ENCODE measurements around the gene IFNB1. TPM values are rescaled to one million over a fixed set of nuclear protein-coding genes. Genes with fewer than 3 reads are reported as not detected.

IFNB1 gene
- total RNA-seq, 4 donors from 2014 or later: not detected

DNA sequence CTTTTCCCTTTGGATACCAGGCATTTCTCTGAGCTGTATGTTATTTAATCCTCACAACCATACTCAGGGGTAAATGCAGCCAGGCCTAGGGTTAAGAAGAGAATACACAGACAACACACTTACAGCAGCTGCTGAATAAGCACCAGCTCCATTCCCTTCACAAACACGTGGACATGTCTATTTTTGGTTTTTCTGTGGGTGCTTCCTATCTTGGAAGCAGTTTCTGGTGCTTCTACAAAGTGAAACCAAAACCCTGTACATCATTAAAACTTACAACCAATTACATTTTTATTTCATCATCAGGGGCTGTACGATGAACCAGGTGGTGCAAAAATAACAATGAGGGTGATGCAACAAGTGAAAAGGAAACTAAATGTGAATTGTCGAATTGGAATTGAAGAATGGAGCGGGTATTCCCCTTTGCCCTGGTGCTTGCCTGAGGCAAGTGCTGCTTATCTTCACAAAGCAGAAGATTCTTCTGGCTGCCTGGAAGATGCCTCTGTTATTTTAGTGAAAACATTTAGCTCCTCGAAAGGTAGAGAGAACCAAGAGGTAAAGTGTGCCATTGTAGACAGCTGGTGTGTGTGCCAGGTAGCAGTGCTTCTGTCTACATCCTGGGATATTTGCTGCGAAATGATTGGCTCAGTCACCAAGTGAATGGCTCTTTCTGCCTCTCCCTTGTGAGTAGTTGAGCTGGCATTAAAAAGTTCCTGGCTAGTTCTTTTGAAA lies 18.6 kb upstream of the IFNB1 start:
- peak overlapping the region; percentile 29 to 34 for H3K4me3 ChIP-seq
- peak; percentile 68 for ATAC-seq
- TF ChIP-seq POLR2A (IDR thresholded peaks at IDR 0.05) (no peak), POLR2AphosphoS5 (IDR thresholded peaks at IDR 0.05) (peak; percentile 34), EP300 (IDR thresholded peaks at IDR 0.05) (no peak)
- TF ChIP-seq, protein P1, sequence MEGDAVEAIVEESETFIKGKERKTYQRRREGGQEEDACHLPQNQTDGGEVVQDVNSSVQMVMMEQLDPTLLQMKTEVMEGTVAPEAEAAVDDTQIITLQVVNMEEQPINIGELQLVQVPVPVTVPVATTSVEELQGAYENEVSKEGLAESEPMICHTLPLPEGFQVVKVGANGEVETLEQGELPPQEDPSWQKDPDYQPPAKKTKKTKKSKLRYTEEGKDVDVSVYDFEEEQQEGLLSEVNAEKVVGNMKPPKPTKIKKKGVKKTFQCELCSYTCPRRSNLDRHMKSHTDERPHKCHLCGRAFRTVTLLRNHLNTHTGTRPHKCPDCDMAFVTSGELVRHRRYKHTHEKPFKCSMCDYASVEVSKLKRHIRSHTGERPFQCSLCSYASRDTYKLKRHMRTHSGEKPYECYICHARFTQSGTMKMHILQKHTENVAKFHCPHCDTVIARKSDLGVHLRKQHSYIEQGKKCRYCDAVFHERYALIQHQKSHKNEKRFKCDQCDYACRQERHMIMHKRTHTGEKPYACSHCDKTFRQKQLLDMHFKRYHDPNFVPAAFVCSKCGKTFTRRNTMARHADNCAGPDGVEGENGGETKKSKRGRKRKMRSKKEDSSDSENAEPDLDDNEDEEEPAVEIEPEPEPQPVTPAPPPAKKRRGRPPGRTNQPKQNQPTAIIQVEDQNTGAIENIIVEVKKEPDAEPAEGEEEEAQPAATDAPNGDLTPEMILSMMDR (IDR thresholded peaks at IDR 0.05): peak in 1 of 4 experiments; percentile 17
- H3K9me3 ChIP-seq: no peaks in the 10 kb centered on the region
- H3K27ac ChIP-seq: peak overlapping the region; percentile 65 to 73 (median 72)
- no peaks in the 10 kb centered on the region for H3K27me3 ChIP-seq
- no peaks in the 10 kb centered on the region for H3K36me3 ChIP-seq
- 28 to 38% methylated on average over 6 of the region's 6 CpGs for WGBS, 2 donors (ENCODE audit: low coverage in 1 of 2)
- H3K4me1 ChIP-seq: peaks cover 9 to 19% (median 10%) of the 10 kb centered on the region in 3 donors

DNA sequence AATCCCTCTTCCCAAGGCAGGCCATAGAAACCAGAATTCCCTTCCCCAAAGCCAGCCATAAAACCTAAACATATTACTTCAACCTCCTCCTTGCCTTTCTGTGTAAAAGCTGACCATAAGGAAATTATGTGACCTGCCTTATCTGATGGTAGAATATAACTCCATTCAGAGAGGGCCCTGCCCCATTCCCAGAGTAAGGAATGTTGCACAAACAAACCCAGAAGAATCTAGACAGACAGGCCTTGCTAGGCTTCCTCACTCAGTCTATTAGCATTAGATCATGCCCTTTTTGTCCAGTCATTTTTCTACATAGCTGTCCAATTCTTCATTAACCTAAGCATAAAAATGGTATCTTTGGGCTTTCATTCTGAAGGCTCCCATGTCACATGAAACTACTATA lies 17.8 kb upstream of the IFNB1 start:
- no peak for TF ChIP-seq POLR2AphosphoS5 (IDR thresholded peaks at IDR 0.05)
- no peak for TF ChIP-seq POLR2A (IDR thresholded peaks at IDR 0.05)
- TF ChIP-seq, protein P1 (IDR thresholded peaks at IDR 0.05): no peak
- no peak for TF ChIP-seq EP300 (IDR thresholded peaks at IDR 0.05)
- H3K27ac ChIP-seq: peak overlapping the region in 2 of 4 donors; percentile 65 to 73

GRCh38 chr9:21086538-21086937 lies 8.8 kb upstream of the IFNB1 start:
- Histone ChIP-seq H3K27me3 (no peaks in the 10 kb centered on the region), H3K4me3 (no peak overlapping the region), H3K4me1 (no peaks in the 10 kb centered on the region), H3K9me3 (peaks cover 0 to 7% (median 0%) of the 10 kb centered on the region in 3 donors), H3K36me3 (no peaks in the 10 kb centered on the region), H3K27ac (no peak overlapping the region)
- ATAC-seq: no peak
- WGBS, 2 donors (ENCODE audit: low coverage in 1 of 2): 100% methylated on average over 1 of the region's 1 CpG; no CpG with 5 or more reads in 1 of the 2 donors
- TF ChIP-seq POLR2A (IDR thresholded peaks at IDR 0.05): no peak
- no peak for TF ChIP-seq POLR2AphosphoS5 (IDR thresholded peaks at IDR 0.05)
- TF ChIP-seq, protein P1 (IDR thresholded peaks at IDR 0.05): no peak
- TF ChIP-seq EP300 (IDR thresholded peaks at IDR 0.05): no peak

More for the DNA sequence above, 17.8 kb upstream of the IFNB1 start:
- Histone ChIP-seq H3K4me3 (no peak overlapping the region), H3K4me1 (peaks cover 9 to 19% (median 10%) of the 10 kb centered on the region in 3 donors), H3K36me3 (no peaks in the 10 kb centered on the region), H3K9me3 (no peaks in the 10 kb centered on the region), H3K27me3 (no peaks in the 10 kb centered on the region)
- no peak for ATAC-seq

DNA sequence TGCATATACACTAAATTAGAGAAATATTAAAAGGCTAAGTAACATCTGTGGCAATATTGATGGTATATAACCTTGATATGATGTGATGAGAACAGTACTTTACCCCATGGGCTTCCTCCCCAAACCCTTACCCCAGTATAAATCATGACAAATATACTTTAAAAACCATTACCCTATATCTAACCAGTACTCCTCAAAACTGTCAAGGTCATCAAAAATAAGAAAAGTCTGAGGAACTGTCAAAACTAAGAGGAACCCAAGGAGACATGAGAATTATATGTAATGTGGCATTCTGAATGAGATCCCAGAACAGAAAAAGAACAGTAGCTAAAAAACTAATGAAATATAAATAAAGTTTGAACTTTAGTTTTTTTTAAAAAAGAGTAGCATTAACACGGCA lies 7.3 kb upstream of the IFNB1 start:
- ATAC-seq: no peak
- 79 to 83% methylated on average over 1 of the region's 1 CpG for WGBS, 2 donors (ENCODE audit: low coverage in 1 of 2)
- no peak overlapping the region for H3K27ac ChIP-seq
- no peak overlapping the region for H3K4me3 ChIP-seq
- H3K4me1 ChIP-seq: no peaks in the 10 kb centered on the region
- TF ChIP-seq, protein P1 (IDR thresholded peaks at IDR 0.05): no peak
- TF ChIP-seq EP300 (IDR thresholded peaks at IDR 0.05): no peak
- no peak for TF ChIP-seq POLR2A (IDR thresholded peaks at IDR 0.05)
- TF ChIP-seq POLR2AphosphoS5 (IDR thresholded peaks at IDR 0.05): no peak
- no peaks in the 10 kb centered on the region for H3K27me3 ChIP-seq
- H3K36me3 ChIP-seq: no peaks in the 10 kb centered on the region
- H3K9me3 ChIP-seq: peaks cover 0 to 7% (median 0%) of the 10 kb centered on the region in 3 donors

DNA sequence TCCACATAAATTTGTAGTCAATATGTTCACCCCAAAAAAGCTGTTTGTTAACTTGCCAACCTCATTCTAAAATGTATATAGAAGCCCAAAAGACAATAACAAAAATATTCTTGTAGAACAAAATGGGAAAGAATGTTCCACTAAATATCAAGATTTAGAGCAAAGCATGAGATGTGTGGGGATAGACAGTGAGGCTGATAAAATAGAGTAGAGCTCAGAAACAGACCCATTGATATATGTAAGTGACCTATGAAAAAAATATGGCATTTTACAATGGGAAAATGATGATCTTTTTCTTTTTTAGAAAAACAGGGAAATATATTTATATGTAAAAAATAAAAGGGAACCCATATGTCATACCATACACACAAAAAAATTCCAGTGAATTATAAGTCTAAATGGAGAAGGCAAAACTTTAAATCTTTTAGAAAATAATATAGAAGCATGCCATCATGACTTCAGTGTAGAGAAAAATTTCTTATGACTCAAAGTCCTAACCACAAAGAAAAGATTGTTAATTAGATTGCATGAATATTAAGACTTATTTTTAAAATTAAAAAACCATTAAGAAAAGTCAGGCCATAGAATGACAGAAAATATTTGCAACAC lies 6.6 kb upstream of the IFNB1 start:
- no peak for ATAC-seq
- H3K4me3 ChIP-seq: no peak overlapping the region
- H3K9me3 ChIP-seq: peaks cover 0 to 7% (median 0%) of the 10 kb centered on the region in 3 donors
- H3K4me1 ChIP-seq: no peaks in the 10 kb centered on the region
- TF ChIP-seq, protein P1 (IDR thresholded peaks at IDR 0.05): no peak
- no peaks in the 10 kb centered on the region for H3K36me3 ChIP-seq
- no peaks in the 10 kb centered on the region for H3K27me3 ChIP-seq
- H3K27ac ChIP-seq: no peak overlapping the region

Measured in gastroesophageal sphincter (tissue), 4 donors.